NCI-H2171 (cell line): Measurements from ENCODE around the gene TMEM52B.
"Not testable (repeated sequence)": the region's sequence is repeated elsewhere in the genome, so short reads cannot be mapped to it uniquely, and the experiment has no call there.

Experiments
- DNase-seq: peaks from one replicate; lab custom pipeline; 2025; lab: John Stamatoyannopoulos, UW

Gene TMEM52B

GRCh38 chr12:10171973-10172728 is 6.7 kb upstream of the TMEM52B start, which contains the start of gene OLR1:
Gene OLR1, minus strand, starts transcription at chr12:10172132. Its CDS starts 55 bp downstream, at chr12:10172077.
- no peak for DNase-seq

- no peak for DNase-seq
Observed at GRCh38 chr12:10174986-10175614, 3.7 kb upstream of the TMEM52B start.

GRCh38 chr12:10175846-10176636 is 2.8 kb upstream of the TMEM52B start:
- no peak for DNase-seq

- DNase-seq = no peak
Observed at GRCh38 chr12:10179776-10180181, 947 bp downstream of the TMEM52B start.

GRCh38 chr12:10182354-10183049 is 3.7 kb downstream of the TMEM52B start:
- no peak for DNase-seq

- no peak for DNase-seq
Observed at GRCh38 chr12:10184261-10184843, 5.5 kb downstream of the TMEM52B start.

- no peak for DNase-seq
Observed at GRCh38 chr12:10186299-10186698, 7.5 kb downstream of the TMEM52B start.

GRCh38 chr12:10186958-10187357 is 8.1 kb downstream of the TMEM52B start:
- DNase-seq = not testable (repeated sequence)

- no peak for DNase-seq
Observed at GRCh38 chr12:10189653-10190052, 10.8 kb downstream of the TMEM52B start.

GRCh38 chr12:10190558-10191388 is 11.9 kb downstream of the TMEM52B start:
- DNase-seq = no peak

GRCh38 chr12:10191865-10192264 is 13.0 kb downstream of the TMEM52B start:
- no peak for DNase-seq

- DNase-seq = no peak
Observed at GRCh38 chr12:10194160-10194670, 15.4 kb downstream of the TMEM52B start.

GRCh38 chr12:10196210-10196609 is 17.4 kb downstream of the TMEM52B start:
- no peak for DNase-seq

GRCh38 chr12:10197879-10198278 is 19.0 kb downstream of the TMEM52B start:
- no peak for DNase-seq

GRCh38 chr12:10204495-10204894 is 25.7 kb downstream of the TMEM52B start:
- DNase-seq = not testable (repeated sequence)

- DNase-seq = no peak
Observed at GRCh38 chr12:10205220-10205807, 26.5 kb downstream of the TMEM52B start.

GRCh38 chr12:10207136-10207535 is 28.3 kb downstream of the TMEM52B start:
- no peak for DNase-seq

- DNase-seq = no peak
Observed at GRCh38 chr12:10210225-10210624, 31.4 kb downstream of the TMEM52B start.

GRCh38 chr12:10211101-10211939 is 32.5 kb downstream of the TMEM52B start:
- DNase-seq = no peak
